Memory B cell (primary cell): Measurements from ENCODE around the gene SCAPER.
"Not testable (repeated sequence)": the region's sequence is repeated elsewhere in the genome, so short reads cannot be mapped to it uniquely, and the experiment has no call there.

Experiments
- ATAC-seq: fragments of 150-1000 bp; cut with Tn5 transposase; 2 replicates; pipeline ENCODE4 v1.10.0; 2021; ENCODE audit warnings: low read depth, mild to moderate bottlenecking, moderate library complexity
- DNase-seq, 2 donors: peaks; one replicate each; pipeline ENCODE4 v3.0.0; 2022; ENCODE audit warnings: low spot score in 2 of 2
- H3K27ac Mint-ChIP-seq: one replicate; pipeline ENCODE4 v1.8.0; 2022; ENCODE audit warnings: mild to moderate bottlenecking, moderate library complexity, mixed read lengths
- H3K27me3 Mint-ChIP-seq: one replicate; pipeline ENCODE4 v1.8.0; 2022; ENCODE audit warnings: mixed read lengths
- H3K36me3 Mint-ChIP-seq: one replicate; pipeline ENCODE4 v1.8.0; 2022; ENCODE audit warnings: mild to moderate bottlenecking, mixed read lengths
- H3K4me1 Mint-ChIP-seq: one replicate; pipeline ENCODE4 v1.8.0; 2022; ENCODE audit warnings: mixed read lengths
- H3K4me3 Mint-ChIP-seq: one replicate; pipeline ENCODE4 v1.8.0; 2022; ENCODE audit warnings: mild to moderate bottlenecking, moderate library complexity, mixed read lengths
- H3K9me3 Mint-ChIP-seq: one replicate; pipeline ENCODE4 v1.8.0; 2022; ENCODE audit warnings: mixed read lengths

The SCAPER gene

GRCh38 chr15:76756381-76756780 lies 148.8 kb downstream of the SCAPER start:
- peaks cover 15% of the 10 kb centered on the region for H3K36me3 Mint-ChIP-seq

GRCh38 chr15:76753771-76754170 lies 151.4 kb downstream of the SCAPER start:
- Mint-ChIP-seq H3K27me3 (no peaks in the 10 kb centered on the region), H3K36me3 (peaks cover 8% of the 10 kb centered on the region), H3K9me3 (no peaks in the 10 kb centered on the region), H3K4me3 (no peak overlapping the region), H3K27ac (no peak overlapping the region), H3K4me1 (peaks cover 2% of the 10 kb centered on the region)
- no peak for ATAC-seq
- no peak for DNase-seq

More at GRCh38 chr15:76756381-76756780, 148.8 kb downstream of the SCAPER start:
- Mint-ChIP-seq H3K27ac (no peak overlapping the region), H3K9me3 (no peaks in the 10 kb centered on the region), H3K4me1 (no peaks in the 10 kb centered on the region), H3K4me3 (no peak overlapping the region), H3K27me3 (no peaks in the 10 kb centered on the region)
- DNase-seq (no peak), ATAC-seq (no peak)

- Mint-ChIP-seq H3K4me1 (peaks cover 2% of the 10 kb centered on the region), H3K27me3 (no peaks in the 10 kb centered on the region), H3K4me3 (no peak overlapping the region), H3K9me3 (no peaks in the 10 kb centered on the region), H3K27ac (peak overlapping the region; percentile 15), H3K36me3 (peaks cover 8% of the 10 kb centered on the region)
- DNase-seq, result no peak
- ATAC-seq, result no peak
These were observed 152.0 kb downstream of the SCAPER start for GRCh38 chr15:76753131-76753530.

- H3K27me3 Mint-ChIP-seq, result no peaks in the 10 kb centered on the region
- peaks cover 2% of the 10 kb centered on the region for H3K4me1 Mint-ChIP-seq
- H3K27ac Mint-ChIP-seq, result no peak overlapping the region
- ATAC-seq (no peak), DNase-seq (no peak)
- no peaks in the 10 kb centered on the region for H3K9me3 Mint-ChIP-seq
- H3K4me3 Mint-ChIP-seq, result no peak overlapping the region
- H3K36me3 Mint-ChIP-seq, result peaks cover 8% of the 10 kb centered on the region
These were observed 152.6 kb downstream of the SCAPER start for GRCh38 chr15:76752549-76752948.

DNA sequence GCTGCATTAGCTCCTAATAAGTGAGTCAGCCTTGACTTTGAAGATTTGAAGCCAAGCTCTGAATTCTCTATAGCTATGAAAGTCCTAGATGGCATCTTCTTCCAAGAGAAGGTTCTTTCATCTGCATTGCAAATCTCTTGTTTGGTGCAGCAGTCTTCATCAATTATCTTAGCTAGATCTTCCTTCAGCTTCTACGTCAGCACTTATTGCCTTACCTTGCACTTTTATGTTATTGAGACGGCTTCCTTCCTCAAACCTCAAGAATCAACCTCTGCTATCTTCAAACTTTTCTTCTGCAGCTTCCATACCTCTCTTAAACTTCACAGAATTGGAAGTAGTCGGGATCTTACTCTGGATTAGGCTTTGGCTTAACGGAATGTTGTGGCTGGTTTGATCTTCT lies 167.6 kb downstream of the SCAPER start:
- H3K4me3 Mint-ChIP-seq, result no peak overlapping the region
- H3K9me3 Mint-ChIP-seq, result peaks cover 2% of the 10 kb centered on the region
- DNase-seq (no peak), ATAC-seq (no peak)
- no peaks in the 10 kb centered on the region for H3K27me3 Mint-ChIP-seq
- H3K4me1 Mint-ChIP-seq, result peaks cover 3% of the 10 kb centered on the region
- H3K27ac Mint-ChIP-seq, result no peak overlapping the region
- peaks cover 42% of the 10 kb centered on the region for H3K36me3 Mint-ChIP-seq

- not testable (repeated sequence) for H3K4me3 Mint-ChIP-seq, H3K9me3 Mint-ChIP-seq, H3K27ac Mint-ChIP-seq, DNase-seq, H3K27me3 Mint-ChIP-seq, ATAC-seq, H3K4me1 Mint-ChIP-seq
- peaks cover 39% of the 10 kb centered on the region for H3K36me3 Mint-ChIP-seq
These were observed 172.8 kb downstream of the SCAPER start for GRCh38 chr15:76732321-76732720.

DNA sequence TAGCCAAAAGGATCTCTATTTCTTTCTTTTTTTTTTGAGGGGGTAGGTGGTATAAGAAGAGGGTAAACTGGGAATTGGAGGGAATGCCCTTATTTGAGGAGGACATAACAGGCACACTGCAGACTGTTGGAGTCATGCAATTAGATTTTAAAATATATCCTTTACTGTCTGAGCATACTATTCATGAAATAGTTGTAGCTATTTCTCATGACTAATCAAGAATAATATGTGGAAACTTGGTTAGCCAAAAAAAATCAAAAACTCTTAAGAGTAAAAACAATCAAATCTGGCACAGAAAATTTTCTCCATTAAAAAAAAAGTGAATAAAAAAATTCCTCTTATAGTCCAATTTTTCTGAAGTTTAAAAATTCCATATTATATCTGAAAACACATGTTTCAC lies 174.9 kb downstream of the SCAPER start:
- ATAC-seq (no peak), DNase-seq (no peak)
- no peak overlapping the region for H3K4me3 Mint-ChIP-seq
- H3K4me1 Mint-ChIP-seq, result peaks cover 4% of the 10 kb centered on the region
- H3K27me3 Mint-ChIP-seq, result no peaks in the 10 kb centered on the region
- H3K36me3 Mint-ChIP-seq, result peaks cover 43% of the 10 kb centered on the region
- peaks cover 3% of the 10 kb centered on the region for H3K9me3 Mint-ChIP-seq
- H3K27ac Mint-ChIP-seq, result no peak overlapping the region

DNA sequence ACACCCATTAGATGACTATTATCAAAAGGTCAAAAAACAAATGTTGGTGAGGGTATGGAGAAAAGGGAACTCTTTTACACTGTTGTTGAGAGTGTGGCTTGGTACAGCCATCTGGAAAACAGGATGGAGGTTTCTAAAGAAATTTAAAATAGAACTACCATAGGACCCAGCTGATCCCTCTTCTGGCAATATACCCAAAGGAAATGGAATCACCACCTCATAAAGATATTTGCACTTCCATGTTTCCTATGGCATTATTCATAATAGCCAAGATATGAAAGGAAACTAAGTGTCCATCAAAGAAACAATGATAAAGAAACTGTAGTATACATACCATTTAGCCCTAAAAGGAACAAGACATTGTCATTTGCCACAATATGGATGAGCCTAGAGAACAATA lies 186.3 kb downstream of the SCAPER start:
- Mint-ChIP-seq H3K9me3 (peaks cover 9% of the 10 kb centered on the region), H3K36me3 (peaks cover 49% of the 10 kb centered on the region), H3K27ac (no peak overlapping the region), H3K4me1 (peaks cover 2% of the 10 kb centered on the region), H3K27me3 (no peaks in the 10 kb centered on the region), H3K4me3 (no peak overlapping the region)
- ATAC-seq, result no peak
- DNase-seq, result no peak

DNA sequence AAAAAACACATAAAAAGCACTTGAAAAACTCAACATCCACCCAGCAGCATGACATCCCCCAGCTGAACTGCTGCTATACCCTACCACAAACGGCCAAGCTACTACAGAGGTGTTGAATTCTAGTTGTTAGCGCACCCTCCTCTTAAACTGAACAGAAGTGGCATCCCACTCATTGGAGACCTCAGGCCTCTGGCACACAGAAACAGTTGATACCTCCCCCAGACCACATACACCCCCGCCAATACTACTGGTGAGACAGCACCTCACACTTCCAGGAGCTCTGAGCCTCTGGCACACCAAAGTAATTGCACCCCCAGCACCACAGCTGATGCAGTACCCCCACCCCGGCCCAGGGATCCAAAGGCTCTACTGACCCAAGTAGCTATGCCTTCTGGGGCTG lies 190.2 kb downstream of the SCAPER start:
- H3K36me3 Mint-ChIP-seq, result peaks cover 54% of the 10 kb centered on the region
- peaks cover 11% of the 10 kb centered on the region for H3K9me3 Mint-ChIP-seq
- H3K4me1 Mint-ChIP-seq, result peaks cover 9% of the 10 kb centered on the region
- H3K27me3 Mint-ChIP-seq, result no peaks in the 10 kb centered on the region
- no peak overlapping the region for H3K27ac Mint-ChIP-seq
- ATAC-seq (no peak), DNase-seq (no peak)
- no peak overlapping the region for H3K4me3 Mint-ChIP-seq

GRCh38 chr15:76711351-76711827 lies 193.8 kb downstream of the SCAPER start:
- no peaks in the 10 kb centered on the region for H3K27me3 Mint-ChIP-seq
- peaks cover 43% of the 10 kb centered on the region for H3K36me3 Mint-ChIP-seq
- DNase-seq, result no peak
- peaks cover 13% of the 10 kb centered on the region for H3K4me1 Mint-ChIP-seq
- ATAC-seq, result peak; percentile 27
- H3K27ac Mint-ChIP-seq, result no peak overlapping the region
- H3K9me3 Mint-ChIP-seq, result peaks cover 9% of the 10 kb centered on the region
- no peak overlapping the region for H3K4me3 Mint-ChIP-seq

DNA sequence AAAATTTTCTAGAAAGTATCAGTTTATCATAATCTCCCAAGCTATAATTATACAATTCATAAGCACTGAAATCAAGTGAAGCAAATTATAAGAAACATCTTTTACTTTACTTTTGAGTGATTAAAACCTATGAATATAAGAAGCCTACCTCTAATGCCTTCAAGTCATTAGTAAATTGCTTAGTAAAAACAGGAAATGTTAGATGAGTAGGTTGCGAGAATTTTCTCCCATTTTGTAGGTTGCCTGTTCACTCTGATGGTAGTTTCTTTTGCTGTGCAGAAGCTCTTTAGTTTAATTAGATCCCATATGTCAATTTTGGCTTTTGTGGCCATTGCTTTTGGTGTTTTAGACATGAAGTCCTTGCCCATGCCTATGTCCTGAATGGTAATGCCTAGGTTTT lies 201.1 kb downstream of the SCAPER start:
- H3K9me3 Mint-ChIP-seq, H3K27me3 Mint-ChIP-seq, ATAC-seq, DNase-seq, H3K4me3 Mint-ChIP-seq, H3K4me1 Mint-ChIP-seq, H3K27ac Mint-ChIP-seq: not testable (repeated sequence)
- H3K36me3 Mint-ChIP-seq, result peaks cover 44% of the 10 kb centered on the region

DNA sequence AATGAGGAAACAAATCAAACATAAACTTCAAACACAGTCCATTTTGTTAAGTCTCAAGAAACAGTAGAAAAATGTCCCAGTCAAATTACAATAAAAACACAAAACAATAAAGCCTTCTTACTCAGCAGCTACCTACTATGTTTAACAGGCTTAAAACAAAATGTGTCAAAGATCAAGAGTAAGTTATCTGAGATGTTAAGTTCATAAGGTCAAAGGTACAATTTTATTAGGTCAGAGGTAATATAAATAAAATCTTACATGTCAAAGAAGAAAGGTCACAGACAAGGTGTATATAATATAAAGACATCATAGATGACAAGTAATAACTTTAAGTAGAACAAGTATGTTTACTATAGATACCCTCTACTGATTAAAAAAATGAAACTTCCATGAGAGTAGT lies 208.3 kb downstream of the SCAPER start:
- Mint-ChIP-seq H3K27me3 (no peaks in the 10 kb centered on the region), H3K27ac (no peak overlapping the region), H3K36me3 (peaks cover 24% of the 10 kb centered on the region), H3K9me3 (no peaks in the 10 kb centered on the region), H3K4me3 (no peak overlapping the region), H3K4me1 (no peaks in the 10 kb centered on the region)
- DNase-seq (no peak), ATAC-seq (no peak)

DNA sequence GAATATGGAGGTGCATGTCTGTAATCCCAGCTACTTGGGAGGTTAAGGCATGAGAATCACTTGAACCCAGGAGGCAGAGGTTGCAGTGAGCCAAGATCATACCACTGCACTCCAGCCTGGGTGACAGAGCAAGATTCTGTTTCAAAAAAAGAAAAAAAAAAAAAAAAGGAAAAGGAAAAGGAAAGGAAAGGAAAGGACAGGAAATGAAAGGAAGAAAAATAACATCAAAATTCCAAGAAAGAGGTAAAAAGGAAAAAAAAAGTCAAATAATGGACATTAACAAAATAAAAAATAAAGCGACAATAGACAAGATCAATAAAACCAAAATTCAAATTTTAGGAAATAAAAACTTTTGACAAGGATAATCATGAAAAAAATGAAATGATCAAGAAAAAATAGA lies 212.6 kb downstream of the SCAPER start:
- not testable (repeated sequence) for H3K4me3 Mint-ChIP-seq, H3K27me3 Mint-ChIP-seq, H3K4me1 Mint-ChIP-seq, H3K27ac Mint-ChIP-seq, ATAC-seq, DNase-seq, H3K9me3 Mint-ChIP-seq
- peaks cover 14% of the 10 kb centered on the region for H3K36me3 Mint-ChIP-seq

DNA sequence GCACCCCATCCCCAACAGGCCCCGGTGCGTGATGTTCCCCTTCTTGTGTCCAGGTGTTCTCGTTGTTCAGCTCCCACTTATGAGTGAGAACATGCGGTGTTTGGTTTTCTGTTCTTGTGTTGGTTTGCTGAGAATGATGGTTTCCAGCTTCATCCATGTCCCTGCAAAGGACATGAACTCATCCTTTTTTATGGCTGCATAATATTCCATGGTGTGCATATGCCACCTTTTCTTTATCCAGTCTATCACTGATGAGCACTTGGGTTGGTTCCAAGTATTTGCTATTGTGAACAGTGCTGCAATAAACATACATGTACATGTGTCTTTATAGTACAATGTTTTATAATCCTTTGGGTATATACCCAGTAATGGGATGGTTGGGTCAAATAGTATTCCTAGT lies 217.5 kb downstream of the SCAPER start:
- H3K27ac Mint-ChIP-seq, ATAC-seq, H3K4me3 Mint-ChIP-seq, DNase-seq, H3K27me3 Mint-ChIP-seq, H3K9me3 Mint-ChIP-seq, H3K4me1 Mint-ChIP-seq: not testable (repeated sequence)
- peaks cover 22% of the 10 kb centered on the region for H3K36me3 Mint-ChIP-seq

GRCh38 chr15:76684002-76684401 lies 221.1 kb downstream of the SCAPER start:
- Mint-ChIP-seq H3K4me3 (no peak overlapping the region), H3K27ac (no peak overlapping the region), H3K27me3 (no peaks in the 10 kb centered on the region), H3K9me3 (peaks cover 9% of the 10 kb centered on the region), H3K36me3 (peaks cover 29% of the 10 kb centered on the region), H3K4me1 (no peaks in the 10 kb centered on the region)
- no peak for DNase-seq
- ATAC-seq, result no peak
